LNCAP (cell line): ENCODE measurements around the gene SERINC3.

Experiments
- CTCF ChIP-seq: fragments of 450-650 bp; IDR thresholded peaks from 2 replicates; pipeline ENCODE4 v1.5.1; 2017; ENCODE audit warnings: mild to moderate bottlenecking

The SERINC3 gene

GRCh38 chr20:44471481-44471882 is 50.4 kb downstream of the SERINC3 start:
- peak; percentile 56 for TF ChIP-seq CTCF

GRCh38 chr20:44470327-44470726 is 51.5 kb downstream of the SERINC3 start:
- TF ChIP-seq CTCF: no peak

GRCh38 chr20:44468044-44468782 is 53.7 kb downstream of the SERINC3 start:
- TF ChIP-seq CTCF: no peak

- TF ChIP-seq CTCF: no peak
Observed at GRCh38 chr20:44467289-44467883, 54.5 kb downstream of the SERINC3 start.

- TF ChIP-seq CTCF: no peak
Observed at GRCh38 chr20:44465001-44465560, 56.8 kb downstream of the SERINC3 start.

GRCh38 chr20:44464514-44464913 is 57.4 kb downstream of the SERINC3 start:
- no peak for TF ChIP-seq CTCF

GRCh38 chr20:44463466-44463865 is 58.4 kb downstream of the SERINC3 start:
- no peak for TF ChIP-seq CTCF
